Measurements from ENCODE around the gene RLBP1.
"Not testable (repeated sequence)": the region's sequence is repeated elsewhere in the genome, so short reads cannot be mapped to it uniquely, and the experiment has no call there.

RLBP1 gene

DNA sequence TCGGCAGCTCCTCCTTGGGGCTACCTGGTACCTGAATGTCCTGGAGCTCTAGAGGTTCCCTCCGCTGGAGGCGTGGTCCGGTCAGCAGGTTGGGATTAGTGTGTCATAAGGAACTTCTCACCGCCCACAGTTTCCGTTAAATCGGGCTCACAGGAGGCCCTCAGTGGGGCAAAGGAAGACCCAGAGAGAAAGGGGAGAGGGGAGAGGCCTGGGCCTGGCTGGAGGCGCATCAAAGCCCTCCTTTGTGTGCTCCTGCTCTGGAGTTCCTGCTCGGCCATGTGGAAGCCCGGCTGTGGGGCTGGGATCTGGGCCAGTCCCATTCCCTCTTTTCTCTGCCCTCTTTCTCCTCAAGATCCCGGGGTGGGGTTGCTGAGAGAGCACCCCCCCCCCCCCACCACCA, at the start of gene RLBP1:
Gene RLBP1, minus strand, starts transcription at position 37 of the 400 bp plus-strand sequence. CDS start 2,604 bp downstream, outside the sequence.
- DNase-seq (ENCODE audit: low read depth, low spot score) = no peak

DNA sequence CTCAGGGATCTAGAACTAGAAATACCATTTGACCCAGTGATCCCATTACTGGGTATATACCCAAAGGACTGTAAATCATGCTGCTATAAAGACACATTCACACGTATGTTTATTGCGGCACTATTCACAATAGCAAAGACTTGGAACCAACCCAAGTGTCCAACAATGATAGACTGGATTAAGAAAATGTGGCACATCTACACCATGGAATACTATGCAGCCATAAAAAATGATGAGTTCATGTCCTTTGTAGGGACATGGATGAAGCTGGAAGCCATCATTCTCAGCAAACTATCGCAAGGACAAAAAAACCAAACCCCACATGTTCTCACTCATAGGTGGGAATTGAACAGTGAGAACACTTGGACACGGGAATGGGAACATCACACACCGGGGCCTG, 28.8 kb upstream of the RLBP1 start:
- DNase-seq (ENCODE audit: low read depth, low spot score) = not testable (repeated sequence)

DNA sequence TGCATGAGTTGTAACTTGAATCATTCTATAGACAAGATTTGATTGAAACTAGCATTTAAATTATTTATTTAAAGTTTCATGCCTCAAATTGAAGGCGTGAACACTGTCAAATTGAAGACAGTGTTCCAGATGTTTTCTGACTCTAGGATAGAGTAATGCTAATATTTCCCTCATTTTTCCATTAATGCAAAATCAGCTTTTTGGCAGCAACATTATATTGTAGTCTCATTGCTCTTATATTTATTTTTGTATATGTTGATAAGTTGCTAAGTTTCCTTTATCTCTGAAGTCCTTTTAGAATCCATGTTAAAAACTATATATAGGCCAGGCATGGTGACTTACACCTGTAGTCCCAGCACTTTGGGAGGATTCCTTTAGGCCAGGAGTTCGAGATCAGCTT, 27.2 kb upstream of the RLBP1 start:
- DNase-seq (ENCODE audit: low read depth, low spot score) = no peak

DNA sequence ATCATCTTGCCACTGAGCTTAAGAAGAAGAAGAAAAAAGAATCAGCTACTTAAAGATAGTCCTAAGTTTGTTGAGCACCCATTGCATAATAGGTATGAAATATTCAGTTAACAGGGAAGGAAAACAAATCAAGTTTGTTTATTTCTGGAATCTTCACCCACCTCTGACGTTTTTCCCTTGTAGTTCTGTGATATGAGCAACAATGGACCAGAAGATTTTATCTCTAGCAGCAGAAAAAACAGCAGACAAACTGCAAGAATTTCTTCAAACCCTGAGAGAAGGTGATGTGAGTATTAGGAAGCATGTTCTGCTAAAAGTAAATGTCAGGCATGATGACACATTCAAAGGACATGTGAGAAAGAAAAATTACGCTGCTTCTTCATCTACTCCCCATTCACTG, 26.1 kb upstream of the RLBP1 start:
- DNase-seq (ENCODE audit: low read depth, low spot score) = no peak

DNA sequence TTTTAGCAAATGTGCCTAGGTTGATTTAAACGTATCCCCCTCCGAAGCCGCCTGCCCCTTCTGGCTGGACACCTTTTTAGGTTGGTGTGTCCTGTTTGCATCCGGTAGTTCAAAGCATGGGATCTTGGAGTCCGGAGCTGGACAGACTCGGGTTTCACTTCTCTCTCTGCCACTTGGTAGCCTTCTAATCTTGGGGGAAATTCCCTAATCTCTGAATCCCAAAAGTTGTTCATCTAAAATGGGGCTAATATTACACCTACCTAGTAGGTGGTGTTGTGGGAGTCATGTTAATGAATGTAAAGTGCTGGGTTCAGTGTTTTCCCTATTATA, 23.2 kb upstream of the RLBP1 start:
- no peak for DNase-seq (ENCODE audit: low read depth, low spot score)

DNA sequence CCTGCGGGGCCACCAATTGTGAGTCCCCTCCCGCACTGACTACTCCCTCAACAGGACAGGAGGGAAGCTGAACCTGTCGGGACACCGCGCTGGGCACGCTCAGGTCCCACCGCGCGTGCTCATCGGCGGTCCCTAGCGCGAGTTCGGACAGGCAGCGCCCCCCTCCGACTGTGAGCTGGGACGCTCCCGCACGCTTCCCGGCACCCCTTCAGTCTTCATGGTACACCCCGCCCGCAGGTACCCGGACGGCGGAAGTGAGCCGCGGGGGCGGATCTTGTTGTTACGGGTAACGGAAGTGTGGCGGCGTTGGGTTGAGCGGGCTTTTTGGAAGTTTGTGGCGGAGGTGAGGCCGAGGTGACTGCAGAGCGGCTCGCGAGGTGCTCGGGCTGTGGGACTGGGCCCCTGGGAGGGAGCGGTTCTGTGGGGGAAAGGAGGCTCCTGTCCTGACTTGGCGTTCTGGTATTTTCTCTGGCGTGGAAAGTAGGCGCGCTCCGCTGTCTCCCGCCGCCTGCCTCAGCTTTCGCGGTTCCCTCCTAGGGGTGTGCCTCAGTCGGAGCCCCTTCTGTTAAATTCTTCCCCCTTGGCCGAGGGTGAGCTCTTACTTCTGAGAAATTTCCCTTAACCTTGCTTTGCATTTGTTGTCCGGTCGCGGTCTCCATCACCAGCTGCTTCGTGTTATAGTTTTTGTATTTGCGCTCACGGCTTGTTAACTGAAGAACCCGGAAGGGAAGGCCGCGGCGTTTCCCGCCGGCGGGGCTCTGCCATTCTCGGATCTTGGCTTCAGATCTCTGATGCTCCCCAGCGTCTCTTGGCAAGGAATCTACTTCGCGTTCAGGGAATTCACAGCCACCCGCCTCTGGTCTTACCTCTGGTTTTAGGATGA, 22.6 kb upstream of the RLBP1 start, which contains the start of gene FANCI:
Gene FANCI, plus strand, starts transcription at position 289 of the 883 bp plus-strand sequence. CDS start 3,669 bp downstream, outside the sequence.
- peak; percentile 93 for DNase-seq (ENCODE audit: low read depth, low spot score)

DNA sequence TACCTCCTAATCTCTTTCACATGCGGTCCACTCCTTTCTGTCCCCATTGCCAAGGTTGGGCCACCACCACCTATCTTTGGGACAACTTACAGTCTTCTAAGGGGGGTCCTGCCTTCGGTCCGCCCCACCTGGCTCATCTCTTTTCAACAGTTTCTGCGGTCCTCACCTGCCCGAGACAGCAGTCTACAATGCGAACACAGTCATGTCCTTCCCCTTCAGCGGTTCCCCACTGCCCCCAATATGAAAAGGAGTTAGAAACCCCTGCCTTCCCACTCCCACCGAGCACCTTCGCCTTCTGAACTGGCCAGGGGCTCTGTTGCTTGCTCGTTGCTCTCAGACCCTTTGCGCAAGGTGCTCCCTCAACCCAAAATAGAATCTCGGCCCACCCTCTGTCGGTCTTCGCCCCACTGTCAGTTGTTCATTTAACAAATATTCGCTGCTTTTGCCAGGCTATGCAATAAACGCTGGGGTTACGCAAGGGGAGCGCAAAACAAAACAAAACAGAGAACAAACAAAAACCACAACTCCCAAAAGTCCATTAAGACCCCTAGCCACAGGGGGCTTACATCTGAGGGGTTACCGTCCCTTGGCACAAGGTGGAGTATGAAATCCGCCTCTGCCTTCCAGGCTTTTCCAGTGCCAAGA, 21.8 kb upstream of the RLBP1 start:
- DNase-seq (ENCODE audit: low read depth, low spot score) = no peak

DNA sequence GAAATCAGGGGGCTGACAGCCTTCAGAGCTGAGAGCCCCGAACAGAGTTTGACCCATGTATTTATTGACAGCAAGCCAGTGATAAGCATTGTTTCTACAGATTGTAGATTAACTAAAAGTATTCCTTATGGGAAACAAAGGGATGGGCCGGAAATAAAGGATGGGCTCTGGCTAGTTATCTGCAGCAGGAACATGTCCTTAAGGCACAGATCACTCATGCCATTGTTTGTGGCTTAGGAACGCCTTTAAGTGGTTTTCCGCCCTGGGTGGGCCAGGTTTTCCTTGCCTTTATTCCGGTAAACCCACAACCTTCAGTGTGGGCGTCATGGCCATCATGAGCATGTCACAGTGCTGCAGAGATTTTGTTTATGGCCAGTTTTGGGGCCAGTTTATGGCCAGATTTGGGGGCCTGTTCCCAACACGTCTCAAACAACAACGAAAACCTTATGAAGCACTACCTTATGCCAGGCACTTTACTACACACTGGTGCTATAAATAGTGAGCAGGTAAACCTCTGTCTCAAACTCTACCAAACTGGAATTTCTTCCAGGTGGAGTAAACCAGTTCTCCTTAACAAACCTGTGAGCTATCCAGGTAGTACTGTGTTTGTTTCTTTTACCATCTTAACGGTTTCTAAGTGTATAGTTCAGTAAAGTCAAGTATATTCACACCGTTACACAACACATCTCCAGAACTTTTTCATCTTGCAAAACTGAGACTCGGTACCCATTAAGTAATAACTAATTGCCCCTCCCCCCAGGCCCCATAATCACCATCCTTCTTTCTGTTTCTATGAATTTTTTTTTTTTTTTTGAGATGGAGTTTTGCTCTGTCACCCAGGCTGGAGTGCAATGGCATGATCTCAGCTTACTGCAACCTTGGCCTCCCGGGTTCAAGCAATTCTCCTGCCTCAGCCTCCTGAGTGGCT, 18.8 kb upstream of the RLBP1 start:
- not testable (repeated sequence) for DNase-seq (ENCODE audit: low read depth, low spot score)

DNA sequence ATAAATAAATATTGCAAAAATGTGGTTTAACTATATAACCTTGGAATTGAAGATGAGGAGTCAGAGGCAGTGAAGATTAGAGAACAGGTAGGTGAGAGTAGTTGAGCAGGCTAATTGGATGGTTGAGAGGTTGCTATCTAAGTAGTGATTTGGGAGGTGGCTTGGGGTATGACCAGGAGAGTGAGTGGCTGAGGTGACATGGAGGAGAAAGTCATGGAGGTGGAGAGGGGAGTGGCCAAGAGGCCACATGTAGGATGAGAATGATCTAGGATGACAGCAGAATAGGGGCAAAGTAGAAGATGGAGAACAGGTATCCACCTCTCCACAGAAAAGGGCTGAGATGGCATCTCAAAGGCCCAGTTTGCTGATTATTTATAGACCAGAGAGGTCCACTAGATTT, 10.5 kb upstream of the RLBP1 start:
- DNase-seq (ENCODE audit: low read depth, low spot score) = no peak

DNA sequence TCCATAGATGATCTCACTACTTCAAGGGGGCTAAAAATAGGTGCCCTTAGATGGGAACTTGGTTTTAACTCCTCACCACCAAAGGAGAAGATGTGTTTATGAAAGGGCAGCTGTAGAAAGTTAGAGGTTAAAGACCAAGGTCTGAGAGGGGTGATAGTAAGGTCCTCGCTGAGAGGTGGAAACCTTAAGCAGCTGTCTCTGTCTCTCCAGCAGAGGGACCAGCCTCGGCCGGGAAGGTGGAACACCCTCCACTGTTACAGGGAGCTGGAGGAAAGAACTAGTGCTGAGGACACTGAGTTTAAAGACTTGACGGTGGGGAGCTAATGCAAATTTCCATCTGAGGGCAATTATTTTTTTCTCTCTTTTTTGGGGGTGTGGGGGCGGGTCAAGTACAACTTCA, 8.9 kb upstream of the RLBP1 start:
- no peak for DNase-seq (ENCODE audit: low read depth, low spot score)

DNA sequence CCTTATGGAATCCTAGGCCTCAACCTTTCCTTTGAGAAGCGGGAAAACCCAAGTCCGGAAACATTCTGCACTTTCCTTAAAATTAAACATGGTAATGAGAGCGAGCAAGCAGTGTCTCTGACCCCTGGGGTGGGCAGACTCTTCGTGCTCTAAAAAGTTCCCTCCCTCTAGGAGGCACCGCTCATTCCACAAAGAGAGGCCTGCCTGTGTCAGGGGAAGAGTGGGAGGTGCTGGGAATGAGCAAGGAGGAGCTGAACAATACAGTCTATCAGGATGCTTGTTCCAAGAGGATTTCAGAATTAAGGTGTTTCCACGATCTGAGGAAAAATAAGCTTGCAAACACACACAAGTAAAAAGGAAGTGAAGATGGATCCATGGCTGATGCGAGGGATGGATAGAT, 6.0 kb upstream of the RLBP1 start:
- DNase-seq (ENCODE audit: low read depth, low spot score) = no peak

DNA sequence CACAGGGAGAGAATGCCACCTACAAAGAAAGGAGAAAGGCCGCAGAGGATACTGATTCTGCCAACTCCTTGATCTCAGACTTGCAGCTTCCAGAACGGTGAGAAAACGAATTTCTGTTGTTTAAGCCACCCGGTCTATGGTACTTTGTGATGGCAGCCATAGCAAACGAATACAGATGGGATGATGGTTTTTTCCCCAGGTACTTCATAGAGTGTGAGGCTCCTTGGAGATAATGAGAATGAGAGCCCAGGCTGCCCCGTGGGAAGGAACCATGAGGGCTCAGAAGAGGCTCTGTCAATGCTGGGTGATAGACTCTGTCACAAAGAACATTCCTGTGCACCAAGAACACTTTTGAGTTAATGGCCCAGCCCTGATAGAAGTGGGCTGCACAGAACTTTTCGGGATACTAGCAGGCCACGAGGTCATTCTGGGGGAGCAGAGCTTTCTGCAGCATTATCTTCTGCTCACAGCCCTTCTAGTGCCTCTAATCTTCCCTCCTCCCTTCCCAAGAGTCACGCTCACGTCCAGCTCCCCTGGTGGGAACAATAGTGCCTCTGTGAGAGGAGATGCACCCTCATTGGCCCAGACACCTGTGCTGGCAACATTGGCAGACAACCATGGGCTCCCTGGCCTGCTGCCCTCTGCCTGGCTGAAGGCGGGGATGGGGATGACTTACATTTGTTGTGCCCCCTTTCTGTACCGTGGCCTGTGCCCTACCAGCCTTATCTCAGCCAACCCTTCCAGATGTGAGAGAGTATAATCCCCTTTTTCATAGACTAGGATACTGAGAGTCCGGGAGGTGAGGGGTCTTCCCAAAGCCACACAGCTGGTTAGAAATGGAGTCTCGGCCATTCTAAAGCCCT, 5.2 kb upstream of the RLBP1 start:
- DNase-seq (ENCODE audit: low read depth, low spot score) = no peak

DNA sequence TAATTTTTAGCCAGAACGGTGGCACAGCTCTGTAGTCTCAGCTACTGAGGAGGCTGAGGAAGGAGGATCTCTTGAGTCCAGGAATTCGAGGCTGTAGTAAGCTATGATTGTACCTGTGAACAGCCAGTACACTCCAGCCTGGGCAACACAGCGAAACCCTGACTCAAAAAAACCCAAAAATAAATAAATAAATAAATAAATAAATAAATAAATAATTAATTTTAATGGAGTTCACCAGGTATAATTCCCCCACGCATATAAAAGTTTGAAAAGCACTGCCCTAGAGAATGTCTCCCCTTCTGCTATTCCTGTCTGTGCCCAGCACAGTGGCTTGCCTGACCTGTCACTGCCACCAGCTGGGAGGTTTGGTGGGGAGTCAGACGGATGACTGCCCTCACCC, 4.2 kb upstream of the RLBP1 start:
- DNase-seq (ENCODE audit: low read depth, low spot score) = no peak

DNA sequence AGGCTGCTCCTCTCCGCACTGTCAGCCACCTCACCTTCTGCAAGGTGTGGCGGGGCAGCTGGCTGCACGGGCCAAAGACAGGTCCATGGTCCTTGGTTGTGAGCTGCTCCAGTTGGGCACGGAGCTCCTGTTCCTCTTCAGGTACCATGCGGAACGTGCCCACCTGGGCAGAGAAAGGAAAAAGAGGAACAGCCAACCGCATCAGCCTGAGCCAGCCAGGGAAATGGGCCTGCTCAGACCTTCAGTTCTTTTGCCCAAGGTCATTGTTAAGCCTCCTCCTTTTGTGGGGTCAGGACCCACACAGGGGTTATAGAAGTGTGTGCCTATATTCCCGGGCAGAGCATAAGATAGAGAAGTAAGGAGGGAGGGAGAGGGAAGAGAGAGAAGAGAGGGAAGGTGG, 2.8 kb downstream of the RLBP1 start:
- DNase-seq (ENCODE audit: low read depth, low spot score) = no peak

DNA sequence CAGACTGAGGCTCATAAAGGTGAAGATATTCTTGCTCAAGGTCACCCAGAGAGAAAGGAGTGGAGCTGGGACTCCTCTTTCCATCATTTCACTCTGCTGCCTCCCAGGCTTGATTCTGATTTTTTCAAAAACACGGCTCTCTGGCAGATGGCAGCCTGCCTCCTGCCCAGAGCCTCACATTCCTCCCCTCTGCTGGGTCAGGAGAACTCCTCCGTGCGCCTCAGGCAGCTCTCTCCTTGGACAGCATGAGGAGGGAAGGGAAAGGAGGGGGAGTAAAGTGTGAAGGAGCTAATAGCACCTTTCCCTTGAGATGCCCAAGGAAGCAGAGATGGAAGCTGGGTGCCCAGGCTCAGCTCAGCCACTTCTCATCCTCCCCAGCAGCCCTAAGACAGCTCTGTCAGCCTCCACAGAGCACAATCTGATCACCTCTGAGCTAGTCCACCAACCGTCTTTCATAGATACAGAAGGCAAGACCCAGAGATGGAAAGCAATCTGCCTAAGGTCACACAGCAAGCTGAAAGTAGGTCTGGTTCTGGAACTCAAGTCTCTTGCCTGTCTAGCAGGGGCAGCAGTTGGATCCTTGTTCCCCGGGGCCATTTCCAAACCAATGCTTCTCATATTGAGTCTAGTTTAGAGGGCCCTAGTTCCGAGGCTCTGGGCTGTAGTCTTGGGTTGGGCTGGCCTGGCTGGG, 3.5 kb downstream of the RLBP1 start:
- DNase-seq (ENCODE audit: low read depth, low spot score) = no peak

DNA sequence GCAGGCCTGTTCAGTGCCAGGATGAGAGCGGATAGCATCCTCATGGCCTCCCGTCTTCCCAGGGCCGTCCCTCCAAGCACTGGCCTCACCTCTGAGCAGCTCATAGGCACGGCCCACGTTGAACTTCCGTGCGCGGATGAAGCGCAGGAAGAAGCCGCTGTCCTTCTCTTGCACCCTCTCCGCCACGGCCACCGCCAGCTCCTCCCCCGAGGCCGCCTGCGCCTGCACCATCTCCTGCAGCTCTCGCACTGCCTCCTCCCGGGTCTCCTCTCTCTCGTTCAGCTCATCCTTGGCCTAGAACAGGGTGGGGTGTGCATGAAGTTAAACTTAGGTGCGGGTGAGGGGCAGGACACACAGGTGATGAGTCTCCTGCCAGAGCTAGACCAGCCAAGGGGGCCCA, 4.3 kb downstream of the RLBP1 start:
- no peak for DNase-seq (ENCODE audit: low read depth, low spot score)

DNA sequence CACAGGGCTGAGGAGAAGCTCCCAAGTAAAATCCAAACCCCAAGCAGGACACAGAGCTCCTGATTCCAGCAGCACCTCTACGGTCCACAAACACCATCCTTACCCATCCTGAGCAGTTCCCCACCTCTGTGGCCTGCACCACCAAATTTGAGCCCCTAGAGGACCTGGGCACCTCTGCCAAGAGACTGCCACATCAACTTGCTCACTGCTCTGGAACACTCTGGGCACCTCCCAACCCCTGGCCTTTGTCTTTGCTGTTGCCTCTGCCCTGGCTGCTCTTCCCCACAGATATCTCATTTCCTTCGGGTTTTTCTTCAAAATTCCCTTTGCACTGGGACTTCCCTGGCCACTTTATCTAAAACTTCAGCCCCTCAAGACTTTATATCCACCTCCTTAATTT, 5.8 kb downstream of the RLBP1 start:
- no peak for DNase-seq (ENCODE audit: low read depth, low spot score)

DNA sequence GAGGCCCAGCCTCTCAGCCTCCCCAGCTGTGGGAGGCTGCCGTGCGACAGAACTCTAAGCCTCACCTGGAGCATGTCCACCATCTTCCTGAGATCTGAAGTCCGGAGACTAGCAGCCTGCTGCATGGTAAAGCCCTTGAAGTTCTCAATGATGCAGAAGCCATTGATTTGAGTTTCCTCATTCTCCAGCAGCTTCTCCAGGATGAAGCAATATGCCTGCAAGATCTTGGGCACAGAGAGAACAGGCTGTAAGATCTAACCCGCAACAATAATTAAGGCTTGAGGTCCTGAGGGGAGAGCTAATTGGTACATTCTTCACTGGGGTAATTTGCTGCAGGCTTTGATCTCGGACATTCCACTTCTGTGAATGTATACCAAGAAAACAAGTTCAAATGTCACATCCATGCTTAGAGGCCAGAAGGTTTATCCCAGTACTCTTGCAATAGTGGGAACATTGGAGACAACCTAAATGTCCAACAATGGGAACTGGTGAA, 9.7 kb downstream of the RLBP1 start:
- no peak for DNase-seq (ENCODE audit: low read depth, low spot score)

DNA sequence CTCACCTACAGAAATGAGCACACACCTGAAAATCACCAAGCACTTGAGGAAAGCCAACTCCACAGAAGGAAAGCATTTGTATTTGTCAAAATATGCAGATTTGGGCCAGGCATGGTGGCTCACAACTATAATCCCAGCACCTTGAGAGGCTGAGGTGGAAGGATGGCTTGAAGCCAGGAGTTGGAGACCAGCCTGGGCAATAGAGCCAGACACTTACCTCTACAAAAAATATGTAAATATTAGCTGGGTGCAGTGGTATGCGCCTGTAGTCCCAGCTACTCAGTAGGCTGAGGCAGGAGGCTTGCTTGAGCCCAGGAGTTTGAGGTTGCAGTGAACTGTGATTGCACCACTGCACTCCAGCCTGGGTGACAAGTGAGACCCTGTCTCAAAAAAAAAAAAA, 12.3 kb downstream of the RLBP1 start:
- DNase-seq (ENCODE audit: low read depth, low spot score) = no peak

DNA sequence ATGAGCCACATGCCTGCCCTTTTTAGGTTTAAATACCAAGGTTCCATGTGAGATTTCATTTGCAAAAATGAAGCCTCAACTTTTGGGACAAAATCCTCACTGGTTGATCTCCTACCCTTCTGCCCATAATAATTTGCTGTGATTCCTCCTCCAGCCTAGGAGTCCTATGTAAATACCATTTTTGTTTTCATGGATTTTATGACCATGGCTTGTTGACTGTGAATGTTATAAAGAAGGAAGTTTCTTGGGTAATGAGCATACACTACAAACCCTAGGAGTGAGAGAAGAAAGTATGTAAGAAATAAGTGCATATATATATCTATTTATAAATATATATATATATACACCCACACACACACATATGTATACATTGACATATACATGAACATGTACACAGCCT, 13.1 kb downstream of the RLBP1 start:
- no peak for DNase-seq (ENCODE audit: low read depth, low spot score)

All from activated CD4-positive, CD25-positive, alpha-beta regulatory T cell treated with anti-CD3 and anti-CD28 coated beads, Interleukin-2, amount 50 U/mL, for 16 hours (primary cell).